ENCODE data around the gene TNC.
A peak's percentile ranks its signal among the peaks of the same experiment; 100 is the strongest.

- TF ChIP-seq, protein P1, sequence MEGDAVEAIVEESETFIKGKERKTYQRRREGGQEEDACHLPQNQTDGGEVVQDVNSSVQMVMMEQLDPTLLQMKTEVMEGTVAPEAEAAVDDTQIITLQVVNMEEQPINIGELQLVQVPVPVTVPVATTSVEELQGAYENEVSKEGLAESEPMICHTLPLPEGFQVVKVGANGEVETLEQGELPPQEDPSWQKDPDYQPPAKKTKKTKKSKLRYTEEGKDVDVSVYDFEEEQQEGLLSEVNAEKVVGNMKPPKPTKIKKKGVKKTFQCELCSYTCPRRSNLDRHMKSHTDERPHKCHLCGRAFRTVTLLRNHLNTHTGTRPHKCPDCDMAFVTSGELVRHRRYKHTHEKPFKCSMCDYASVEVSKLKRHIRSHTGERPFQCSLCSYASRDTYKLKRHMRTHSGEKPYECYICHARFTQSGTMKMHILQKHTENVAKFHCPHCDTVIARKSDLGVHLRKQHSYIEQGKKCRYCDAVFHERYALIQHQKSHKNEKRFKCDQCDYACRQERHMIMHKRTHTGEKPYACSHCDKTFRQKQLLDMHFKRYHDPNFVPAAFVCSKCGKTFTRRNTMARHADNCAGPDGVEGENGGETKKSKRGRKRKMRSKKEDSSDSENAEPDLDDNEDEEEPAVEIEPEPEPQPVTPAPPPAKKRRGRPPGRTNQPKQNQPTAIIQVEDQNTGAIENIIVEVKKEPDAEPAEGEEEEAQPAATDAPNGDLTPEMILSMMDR (IDR thresholded peaks at IDR 0.05): no peak
- TF ChIP-seq POLR2A (IDR thresholded peaks at IDR 0.05): no peak
- peak; percentile 71 for TF ChIP-seq POLR2AphosphoS5 (IDR thresholded peaks at IDR 0.05)
Measured at GRCh38 chr9:115146581-115147021, 28.6 kb upstream of the TNC start.

All from prostate gland (tissue), 2 donors.